ENCODE measurements around the gene RYR1. TPM values are rescaled to one million over a fixed set of nuclear protein-coding genes. Genes with fewer than 3 reads are reported as not detected.

Gene RYR1
- total RNA-seq, 1 donor from 2014 or later, result 0.12 TPM

- no peak for TF ChIP-seq CTCF (conservative IDR thresholded peaks at IDR 0.05; ENCODE audit: low read depth, low read length)
- H3K4me3 ChIP-seq (ENCODE audit: low read depth, low read length), result no peak overlapping the region
- no peak for DNase-seq (ENCODE audit: low read depth)
These were observed 66.0 kb downstream of the RYR1 start for GRCh38 chr19:38499532-38499931.

GRCh38 chr19:38500450-38500849, 67.0 kb downstream of the RYR1 start:
- H3K4me3 ChIP-seq (ENCODE audit: low read depth, low read length), result no peak overlapping the region
- no peak for TF ChIP-seq CTCF (conservative IDR thresholded peaks at IDR 0.05; ENCODE audit: low read depth, low read length)
- no peak for DNase-seq (ENCODE audit: low read depth)

GRCh38 chr19:38502410-38503076, 69.1 kb downstream of the RYR1 start:
- H3K4me3 ChIP-seq (ENCODE audit: low read depth, low read length), result no peak overlapping the region
- no peak for TF ChIP-seq CTCF (conservative IDR thresholded peaks at IDR 0.05; ENCODE audit: low read depth, low read length)
- no peak for DNase-seq (ENCODE audit: low read depth)

- no peak for DNase-seq (ENCODE audit: low read depth)
- no peak for TF ChIP-seq CTCF (conservative IDR thresholded peaks at IDR 0.05; ENCODE audit: low read depth, low read length)
These were observed 69.6 kb downstream of the RYR1 start for GRCh38 chr19:38503077-38503410.

GRCh38 chr19:38505958-38506357, 72.5 kb downstream of the RYR1 start:
- no peak overlapping the region for H3K4me3 ChIP-seq (ENCODE audit: low read depth, low read length)
- DNase-seq (ENCODE audit: low read depth), result no peak
- no peak for TF ChIP-seq CTCF (conservative IDR thresholded peaks at IDR 0.05; ENCODE audit: low read depth, low read length)

More at GRCh38 chr19:38503077-38503410, 69.6 kb downstream of the RYR1 start:
- no peak overlapping the region for H3K4me3 ChIP-seq (ENCODE audit: low read depth, low read length)

GRCh38 chr19:38506375-38506722, 72.9 kb downstream of the RYR1 start:
- H3K4me3 ChIP-seq (ENCODE audit: low read depth, low read length), result no peak overlapping the region
- TF ChIP-seq CTCF (conservative IDR thresholded peaks at IDR 0.05; ENCODE audit: low read depth, low read length), result no peak
- DNase-seq (ENCODE audit: low read depth), result no peak

Measured in epithelial cell of proximal tubule (primary cell).